GM12864 (cell line): ENCODE data around the gene KLHL33.

Source experiments
- DNase-seq: peaks from one replicate; pipeline ENCODE4 v3.0.0-alpha.2; 2011; ENCODE audit warnings: low read depth
- H3K4me3 ChIP-seq: 2 replicates; pipeline ENCODE4 v1.5.1; 2011; ENCODE audit warnings: mild to moderate bottlenecking, low read depth, low read length, control low read depth
- CTCF ChIP-seq: IDR thresholded peaks from 2 replicates; pipeline ENCODE4 v1.5.1; 2011; ENCODE audit warnings: low read depth, mild to moderate bottlenecking, moderate library complexity, low read length, control low read depth, inconsistent platforms; ENCODE audit errors: missing control alignments

KLHL33 gene

GRCh38 chr14:20441461-20441860 is 5.5 kb upstream of the KLHL33 start:
- no peak overlapping the region for H3K4me3 ChIP-seq
- no peak for DNase-seq
- no peak for TF ChIP-seq CTCF

- no peak overlapping the region for H3K4me3 ChIP-seq
- no peak for TF ChIP-seq CTCF
- no peak for DNase-seq
Observed at GRCh38 chr14:20440882-20441281, 4.9 kb upstream of the KLHL33 start.

GRCh38 chr14:20440465-20440864 is 4.5 kb upstream of the KLHL33 start:
- DNase-seq: no peak
- TF ChIP-seq CTCF: no peak
- no peak overlapping the region for H3K4me3 ChIP-seq

- no peak for DNase-seq
- no peak for TF ChIP-seq CTCF
- H3K4me3 ChIP-seq: no peak overlapping the region
Observed at GRCh38 chr14:20438664-20439063, 2.7 kb upstream of the KLHL33 start.

GRCh38 chr14:20436363-20436755 is 393 bp upstream of the KLHL33 start:
- no peak for DNase-seq
- no peak overlapping the region for H3K4me3 ChIP-seq
- no peak for TF ChIP-seq CTCF

- no peak for DNase-seq
- no peak for TF ChIP-seq CTCF
- H3K4me3 ChIP-seq: no peak overlapping the region
Observed at GRCh38 chr14:20434701-20435581, 1.0 kb downstream of the KLHL33 start.
